SK-N-SH (cell line): ENCODE data around the gene TXNL4B. TPM values are rescaled to one million over a fixed set of nuclear protein-coding genes. Genes with fewer than 3 reads are reported as not detected.

Experiments
- CTCF ChIA-PET: fragments of 300-600, 350-600 bp; formaldehyde crosslinking; extraction: SDS; loops from one replicate; lab custom pipeline; 2021; lab: Yijun Ruan, JAX
- POLR2A ChIA-PET: fragments of 350-600 bp; sonication (Branson Sonifier 250); formaldehyde crosslinking; extraction: SDS; loops from one replicate; lab custom pipeline; 2020; ENCODE audit warnings: antibody characterized with exemption, inconsistent platforms; lab: Yijun Ruan, JAX
- DNase-seq: peaks from one replicate; pipeline ENCODE4 v3.0.0; 2012
- H2AFZ ChIP-seq: fragments of 200-600 bp; sonication (generic); 2 replicates; pipeline ENCODE4 v1.8.1; 2016; ENCODE audit warnings: antibody characterized with exemption, mild to moderate bottlenecking, low read depth
- H3F3A ChIP-seq: fragments of 200-600 bp; sonication (generic); replicated peaks from 2 replicates; pipeline ENCODE3; 2016; ENCODE audit warnings: antibody characterized with exemption, mild to moderate bottlenecking; ENCODE audit not compliant: insufficient read depth
- H3K27ac ChIP-seq, 2 experiments: fragments of 200-500 bp in 1 of 2; fragments of 200-600 bp in 1 of 2; sonication (Bioruptor generic) in 1 of 2; sonication (generic), shearing (Covaris generic) in 1 of 2; 2 replicates each; pipeline versions ENCODE4 v1.5.1 to v1.6.1; 2014 to 2016; ENCODE audit warnings: low read depth in 2 of 2, inconsistent platforms in 1 of 2, low read length in 1 of 2, mild to moderate bottlenecking in 1 of 2, mixed read lengths in 1 of 2
- H3K27me3 ChIP-seq: fragments of 200-600 bp; sonication (generic), shearing (Covaris generic); 2 replicates; pipeline ENCODE4 v1.6.1; 2016; ENCODE audit warnings: mixed run types; ENCODE audit not compliant: insufficient read depth
- H3K36me3 ChIP-seq, 2 experiments: fragments of 200-500 bp in 1 of 2; fragments of 200-600 bp in 1 of 2; sonication (Bioruptor generic) in 1 of 2; sonication (generic) in 1 of 2; replicated peaks in 1 of 2; 2 replicates each; pipeline versions ENCODE3 to v1.5.1; 2014 to 2016; ENCODE audit warnings: low read length in 1 of 2, mild to moderate bottlenecking in 1 of 2; ENCODE audit not compliant: insufficient read depth in 2 of 2, control insufficient read depth in 1 of 2
- H3K4me1 ChIP-seq, 2 experiments: fragments of 200-500 bp in 1 of 2; fragments of 200-600 bp in 1 of 2; sonication (Bioruptor generic) in 1 of 2; sonication (generic), shearing (Covaris generic) in 1 of 2; 2 replicates each; pipeline versions ENCODE4 v1.5.1 to v1.6.1; 2014 to 2016; ENCODE audit warnings: low read depth in 1 of 2, low read length in 1 of 2, mixed run types in 1 of 2; ENCODE audit not compliant: insufficient read depth in 2 of 2, control insufficient read depth in 1 of 2
- H3K4me2 ChIP-seq: fragments of 200-600 bp; sonication (generic), shearing (Covaris generic); 2 replicates; pipeline ENCODE4 v1.6.1; 2017; ENCODE audit warnings: mixed run types
- H3K4me3 ChIP-seq, 2 experiments: fragments of 200-500 bp in 1 of 2; fragments of 200-600 bp in 1 of 2; sonication (Bioruptor generic) in 1 of 2; sonication (generic), shearing (Covaris generic) in 1 of 2; 2 replicates each; pipeline versions ENCODE4 v1.5.1 to v1.8.1; 2014 to 2016; ENCODE audit warnings: low read depth in 2 of 2, inconsistent platforms in 1 of 2, low read length in 1 of 2, mild to moderate bottlenecking in 1 of 2, mixed read lengths in 1 of 2, moderate library complexity in 1 of 2
- H3K79me2 ChIP-seq: fragments of 200-600 bp; sonication (generic); 2 replicates; pipeline ENCODE4 v1.8.1; 2017; ENCODE audit warnings: mild to moderate bottlenecking; ENCODE audit not compliant: insufficient read depth
- H3K9ac ChIP-seq: fragments of 200-600 bp; sonication (generic); 2 replicates; pipeline ENCODE4 v1.6.1; 2017; ENCODE audit warnings: mixed run types
- H3K9me2 ChIP-seq: fragments of 200-600 bp; sonication (generic); 2 replicates; pipeline ENCODE4 v1.6.1; 2017; ENCODE audit warnings: mixed run types
- H3K9me3 ChIP-seq: fragments of 200-600 bp; sonication (generic); 2 replicates; pipeline ENCODE4 v1.6.1; 2017; ENCODE audit warnings: mixed run types, mild to moderate bottlenecking, moderate library complexity
- H4K20me1 ChIP-seq: fragments of 200-600 bp; sonication (generic); 2 replicates; pipeline ENCODE4 v1.6.1; 2017; ENCODE audit warnings: mild to moderate bottlenecking, mixed run types; ENCODE audit not compliant: insufficient read depth
- CHD2 ChIP-seq: fragments of 150-350 bp; IDR thresholded peaks from 2 replicates; pipeline ENCODE4 v1.6.1; 2018; ENCODE audit warnings: low read length; ENCODE audit not compliant: partially characterized antibody
- ELF1 ChIP-seq: IDR thresholded peaks from 2 replicates; pipeline ENCODE4 v1.4.0; 2012
- EP300 ChIP-seq, 2 experiments: IDR thresholded peaks; 2 replicates each; pipeline versions ENCODE4 v1.4.0 to v1.6.1; 2012; ENCODE audit warnings: borderline replicate concordance in 1 of 2, low read depth in 1 of 2, low read length in 1 of 2
- EZH2phosphoT487 ChIP-seq: fragments of 200-600 bp; sonication (generic); IDR thresholded peaks from 2 replicates; pipeline ENCODE4 v1.6.1; 2017; ENCODE audit warnings: low read depth, mixed run types, mild to moderate bottlenecking, antibody characterized with exemption, moderate library complexity, borderline replicate concordance
- FOSL2 ChIP-seq: IDR thresholded peaks from 2 replicates; pipeline ENCODE4 v1.4.0; 2012; ENCODE audit warnings: low read depth, mild to moderate bottlenecking, moderate library complexity, borderline replicate concordance
- FOXJ3 ChIP-seq: sonication (generic); formaldehyde crosslinking; IDR thresholded peaks from 2 replicates; pipeline ENCODE4 v1.5.1; 2020; ENCODE audit warnings: mild to moderate bottlenecking, missing genetic modification reagents
- FOXM1 ChIP-seq: IDR thresholded peaks from 2 replicates; pipeline ENCODE4 v1.4.0; 2012; ENCODE audit warnings: low read depth, mild to moderate bottlenecking
- GABPA ChIP-seq: IDR thresholded peaks from 2 replicates; pipeline ENCODE4 v1.4.0; 2012; ENCODE audit warnings: low read depth, mild to moderate bottlenecking
- GATA2 ChIP-seq: sonication (generic); formaldehyde crosslinking; IDR thresholded peaks from 2 replicates; pipeline ENCODE4 v1.5.0; 2020; ENCODE audit warnings: mild to moderate bottlenecking, missing genetic modification reagents
- MEF2A ChIP-seq: IDR thresholded peaks from 2 replicates; pipeline ENCODE4 v1.4.0; 2012; ENCODE audit warnings: low read depth, borderline replicate concordance
- NFIC ChIP-seq: IDR thresholded peaks from 2 replicates; pipeline ENCODE4 v1.4.0; 2012; ENCODE audit warnings: borderline replicate concordance
- NRF1 ChIP-seq: IDR thresholded peaks from 2 replicates; pipeline ENCODE4 v1.6.1; 2012; ENCODE audit warnings: low read depth, mild to moderate bottlenecking, low read length
- POLR2AphosphoS5 ChIP-seq: IDR thresholded peaks from 2 replicates; pipeline ENCODE4 v1.6.1; 2012; ENCODE audit warnings: low read depth, low read length
- RAD21 ChIP-seq: IDR thresholded peaks from 2 replicates; pipeline ENCODE4 v1.6.1; 2012; ENCODE audit warnings: mild to moderate bottlenecking, low read length
- RCOR1 ChIP-seq: fragments of 150-350 bp; IDR thresholded peaks from 2 replicates; pipeline ENCODE4 v1.6.1; 2017; ENCODE audit warnings: antibody characterized with exemption, low read length
- RFX5 ChIP-seq: IDR thresholded peaks from 2 replicates; pipeline ENCODE4 v1.6.1; 2012; ENCODE audit warnings: mild to moderate bottlenecking, improper control_type of control experiment, low read length
- RXRA ChIP-seq: IDR thresholded peaks from 2 replicates; pipeline ENCODE4 v1.4.0; 2012; ENCODE audit warnings: low read depth, mild to moderate bottlenecking, borderline replicate concordance
- SIN3A ChIP-seq: IDR thresholded peaks from 2 replicates; pipeline ENCODE4 v1.6.1; 2012; ENCODE audit warnings: low read depth, mild to moderate bottlenecking, low read length, moderate library complexity, borderline replicate concordance
- SMC3 ChIP-seq: IDR thresholded peaks from 2 replicates; pipeline ENCODE4 v1.6.1; 2012; ENCODE audit warnings: low read depth, low read length, improper control_type of control experiment
- TAF1 ChIP-seq: IDR thresholded peaks from 2 replicates; pipeline ENCODE4 v1.6.1; 2012; ENCODE audit warnings: low read depth, mild to moderate bottlenecking, low read length, moderate library complexity, borderline replicate concordance
- TCF12 ChIP-seq: IDR thresholded peaks from 2 replicates; pipeline ENCODE4 v1.4.0; 2012
- WGBS: methylation state at CpG from one replicate; pipeline ENCODE4 v1.1.6; 2017; ENCODE audit warnings: low lambda C conversion rate; 5-methylcytosine and 5-hydroxymethylcytosine counted together
- polyA plus RNA-seq, 3 experiments: library from polyadenylated mRNA; depleted of rRNA; stranded (reverse); fragments of >200 nt; gene quantifications; 2 replicates each; pipeline ENCODE4 v1.2.3, GENCODE V29; 2012
- TF ChIP-seq, protein P1 (sequence below): fragments of 200-600 bp; sonication (generic); IDR thresholded peaks from 2 replicates; pipeline ENCODE4 v1.6.1; 2017; ENCODE audit warnings: antibody characterized with exemption, mild to moderate bottlenecking, moderate library complexity
- TF ChIP-seq, protein P2 (sequence below): IDR thresholded peaks from 2 replicates; pipeline ENCODE4 v1.4.0; 2012; ENCODE audit warnings: low read depth, borderline replicate concordance
- TF ChIP-seq, protein P3 (sequence below): IDR thresholded peaks from 2 replicates; pipeline ENCODE4 v1.4.0; 2012; ENCODE audit warnings: low read depth
- TF ChIP-seq, protein P4 (sequence below): IDR thresholded peaks from 2 replicates; pipeline ENCODE4 v1.6.1; 2012; ENCODE audit warnings: mild to moderate bottlenecking, low read depth, low read length, moderate library complexity
- TF ChIP-seq, protein P5 (sequence below): fragments of 150-350 bp; IDR thresholded peaks from 2 replicates; pipeline ENCODE4 v1.6.1; 2017; ENCODE audit warnings: antibody characterized with exemption, low read length, low read depth, borderline replicate concordance

Gene TXNL4B
- polyA plus RNA-seq (2012; rRNA removed): 8.9 and 12.7 TPM in 2 replicates
- polyA plus RNA-seq (2012; cell fraction: cytosol; rRNA removed): 11.9 and 13.3 TPM in 2 replicates
- 7.1 and 11.7 TPM in 2 replicates for polyA plus RNA-seq (2012; cell fraction: nucleus; rRNA removed)

- 0% methylated on average over 34 of the region's 43 CpGs for WGBS
- Histone ChIP-seq H3K9me2 (no peaks in the 10 kb centered on the region), H3K79me2 (peaks cover 62% of the 10 kb centered on the region), H4K20me1 (no peaks in the 10 kb centered on the region), H3K9ac (peak within 1 kb of the TSS; percentile 85), H2AFZ (peak within 1 kb of the TSS; percentile 96), H3K9me3 (no peaks in the 10 kb centered on the region), H3K27me3 (no peaks in the 10 kb centered on the region), H3F3A (peaks cover 4% of the 10 kb centered on the region), H3K27ac (peak within 1 kb of the TSS; percentile 73 to 84), H3K4me3 (peak within 1 kb of the TSS; percentile 97 to 100), H3K36me3 (peaks cover 28 to 45% of the 10 kb centered on the region in 2 experiments), H3K4me1 (peaks cover 9 to 19% of the 10 kb centered on the region in 2 experiments; a peak in 3 of 4 replicates), H3K4me2 (peak within 1 kb of the TSS; percentile 85)
- ChIA-PET CTCF (interaction anchor here (1.3 to 1.5 kb wide), 3 partner anchors 27 to 31 kb away, joined by 4 to 8 read pairs (median 6); no protein-coding TSS in a partner anchor), POLR2A (interaction anchor here (0.5 to 1.0 kb wide), 3 partner anchors 8 to 188 kb away, joined by 3 to 6 read pairs (median 3); no protein-coding TSS in a partner anchor)
- DNase-seq: peak; percentile 92
- TF ChIP-seq RXRA: no peak
- no peak for TF ChIP-seq MEF2A
- TF ChIP-seq NFIC: peak; percentile 8; the same call in 1 of the 2 replicates
- TF ChIP-seq EZH2phosphoT487: no peak
- no peak for TF ChIP-seq FOXM1
- TF ChIP-seq FOSL2: no peak
- TF ChIP-seq, protein P1, sequence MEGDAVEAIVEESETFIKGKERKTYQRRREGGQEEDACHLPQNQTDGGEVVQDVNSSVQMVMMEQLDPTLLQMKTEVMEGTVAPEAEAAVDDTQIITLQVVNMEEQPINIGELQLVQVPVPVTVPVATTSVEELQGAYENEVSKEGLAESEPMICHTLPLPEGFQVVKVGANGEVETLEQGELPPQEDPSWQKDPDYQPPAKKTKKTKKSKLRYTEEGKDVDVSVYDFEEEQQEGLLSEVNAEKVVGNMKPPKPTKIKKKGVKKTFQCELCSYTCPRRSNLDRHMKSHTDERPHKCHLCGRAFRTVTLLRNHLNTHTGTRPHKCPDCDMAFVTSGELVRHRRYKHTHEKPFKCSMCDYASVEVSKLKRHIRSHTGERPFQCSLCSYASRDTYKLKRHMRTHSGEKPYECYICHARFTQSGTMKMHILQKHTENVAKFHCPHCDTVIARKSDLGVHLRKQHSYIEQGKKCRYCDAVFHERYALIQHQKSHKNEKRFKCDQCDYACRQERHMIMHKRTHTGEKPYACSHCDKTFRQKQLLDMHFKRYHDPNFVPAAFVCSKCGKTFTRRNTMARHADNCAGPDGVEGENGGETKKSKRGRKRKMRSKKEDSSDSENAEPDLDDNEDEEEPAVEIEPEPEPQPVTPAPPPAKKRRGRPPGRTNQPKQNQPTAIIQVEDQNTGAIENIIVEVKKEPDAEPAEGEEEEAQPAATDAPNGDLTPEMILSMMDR: no peak
- peak; percentile 58 for TF ChIP-seq POLR2AphosphoS5
- TF ChIP-seq GATA2 (CRISPR knock-in tag): no peak
- TF ChIP-seq TCF12: no peak
- TF ChIP-seq TAF1: peak; percentile 82
- TF ChIP-seq, protein P2, sequence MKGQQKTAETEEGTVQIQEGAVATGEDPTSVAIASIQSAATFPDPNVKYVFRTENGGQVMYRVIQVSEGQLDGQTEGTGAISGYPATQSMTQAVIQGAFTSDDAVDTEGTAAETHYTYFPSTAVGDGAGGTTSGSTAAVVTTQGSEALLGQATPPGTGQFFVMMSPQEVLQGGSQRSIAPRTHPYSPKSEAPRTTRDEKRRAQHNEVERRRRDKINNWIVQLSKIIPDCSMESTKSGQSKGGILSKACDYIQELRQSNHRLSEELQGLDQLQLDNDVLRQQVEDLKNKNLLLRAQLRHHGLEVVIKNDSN: no peak
- TF ChIP-seq RFX5: 0 out of 2 replicates have a peak, but pooled peaks have one; percentile 52
- TF ChIP-seq SMC3: no peak
- peak; percentile 93 for TF ChIP-seq GABPA
- 0 out of 2 replicates have a peak, but pooled peaks have one; percentile 16 for TF ChIP-seq NRF1
- no peak for TF ChIP-seq RCOR1
- peak; percentile 81 for TF ChIP-seq CHD2
- no peak; a peak in 1 of 4 replicates for TF ChIP-seq EP300 (IDR thresholded peaks at IDR 0.05; ENCODE audit: borderline replicate concordance in 1 of 2, low read depth in 1 of 2, low read length in 1 of 2)
- TF ChIP-seq ELF1: peak; percentile 94
- TF ChIP-seq, protein P3, sequence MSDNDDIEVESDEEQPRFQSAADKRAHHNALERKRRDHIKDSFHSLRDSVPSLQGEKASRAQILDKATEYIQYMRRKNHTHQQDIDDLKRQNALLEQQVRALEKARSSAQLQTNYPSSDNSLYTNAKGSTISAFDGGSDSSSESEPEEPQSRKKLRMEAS: peak; percentile 58
- TF ChIP-seq FOXJ3 (CRISPR knock-in tag): no peak
- TF ChIP-seq, protein P4, sequence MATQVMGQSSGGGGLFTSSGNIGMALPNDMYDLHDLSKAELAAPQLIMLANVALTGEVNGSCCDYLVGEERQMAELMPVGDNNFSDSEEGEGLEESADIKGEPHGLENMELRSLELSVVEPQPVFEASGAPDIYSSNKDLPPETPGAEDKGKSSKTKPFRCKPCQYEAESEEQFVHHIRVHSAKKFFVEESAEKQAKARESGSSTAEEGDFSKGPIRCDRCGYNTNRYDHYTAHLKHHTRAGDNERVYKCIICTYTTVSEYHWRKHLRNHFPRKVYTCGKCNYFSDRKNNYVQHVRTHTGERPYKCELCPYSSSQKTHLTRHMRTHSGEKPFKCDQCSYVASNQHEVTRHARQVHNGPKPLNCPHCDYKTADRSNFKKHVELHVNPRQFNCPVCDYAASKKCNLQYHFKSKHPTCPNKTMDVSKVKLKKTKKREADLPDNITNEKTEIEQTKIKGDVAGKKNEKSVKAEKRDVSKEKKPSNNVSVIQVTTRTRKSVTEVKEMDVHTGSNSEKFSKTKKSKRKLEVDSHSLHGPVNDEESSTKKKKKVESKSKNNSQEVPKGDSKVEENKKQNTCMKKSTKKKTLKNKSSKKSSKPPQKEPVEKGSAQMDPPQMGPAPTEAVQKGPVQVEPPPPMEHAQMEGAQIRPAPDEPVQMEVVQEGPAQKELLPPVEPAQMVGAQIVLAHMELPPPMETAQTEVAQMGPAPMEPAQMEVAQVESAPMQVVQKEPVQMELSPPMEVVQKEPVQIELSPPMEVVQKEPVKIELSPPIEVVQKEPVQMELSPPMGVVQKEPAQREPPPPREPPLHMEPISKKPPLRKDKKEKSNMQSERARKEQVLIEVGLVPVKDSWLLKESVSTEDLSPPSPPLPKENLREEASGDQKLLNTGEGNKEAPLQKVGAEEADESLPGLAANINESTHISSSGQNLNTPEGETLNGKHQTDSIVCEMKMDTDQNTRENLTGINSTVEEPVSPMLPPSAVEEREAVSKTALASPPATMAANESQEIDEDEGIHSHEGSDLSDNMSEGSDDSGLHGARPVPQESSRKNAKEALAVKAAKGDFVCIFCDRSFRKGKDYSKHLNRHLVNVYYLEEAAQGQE: no peak
- TF ChIP-seq, protein P5, sequence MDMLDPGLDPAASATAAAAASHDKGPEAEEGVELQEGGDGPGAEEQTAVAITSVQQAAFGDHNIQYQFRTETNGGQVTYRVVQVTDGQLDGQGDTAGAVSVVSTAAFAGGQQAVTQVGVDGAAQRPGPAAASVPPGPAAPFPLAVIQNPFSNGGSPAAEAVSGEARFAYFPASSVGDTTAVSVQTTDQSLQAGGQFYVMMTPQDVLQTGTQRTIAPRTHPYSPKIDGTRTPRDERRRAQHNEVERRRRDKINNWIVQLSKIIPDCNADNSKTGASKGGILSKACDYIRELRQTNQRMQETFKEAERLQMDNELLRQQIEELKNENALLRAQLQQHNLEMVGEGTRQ: no peak
- TF ChIP-seq RAD21: no peak
- peak; percentile 53; the same call in 1 of the 2 replicates for TF ChIP-seq SIN3A
Measured at GRCh38 chr16:72093448-72094265, at the start of gene TXNL4B, which contains the start of gene DHX38. Gene TXNL4B (minus strand): TSS chr16:72093620. CDS start chr16:72090749, 2,871 bp downstream. Gene DHX38 (plus strand): TSS chr16:72093847. CDS start chr16:72096158, 2,311 bp downstream.
